ENCODE data around the gene BMP7.

DNA sequence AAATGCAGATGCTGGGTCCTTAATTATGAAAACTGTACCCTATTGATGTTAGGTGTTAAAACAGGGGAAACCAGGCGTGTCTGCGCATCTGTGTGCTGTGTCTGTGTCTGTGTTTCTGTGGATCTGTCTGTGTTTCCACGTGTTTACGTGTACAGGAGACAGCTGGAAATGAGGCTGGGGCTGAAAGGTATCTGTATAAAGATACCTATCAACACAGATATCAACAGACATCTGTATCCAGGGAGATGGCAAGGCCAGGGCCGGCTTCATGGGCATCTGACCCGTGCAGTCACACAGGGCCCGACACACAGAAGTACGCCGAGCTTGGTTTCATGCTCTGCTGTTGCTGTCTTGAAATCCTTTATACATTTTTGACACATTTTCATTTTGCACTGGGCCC is 48.6 kb downstream of the BMP7 start:
- TF ChIP-seq SP1 (IDR thresholded peaks at IDR 0.05; ENCODE audit: low read depth, low read length) (no peak), POLR2A (IDR thresholded peaks at IDR 0.05; ENCODE audit: control extremely low read depth in 1 of 2, low read depth in 2 of 2, low read length in 2 of 2) (no peak), JUND (IDR thresholded peaks at IDR 0.05; ENCODE audit: low read length) (no peak), TCF12 (IDR thresholded peaks at IDR 0.05; ENCODE audit: low read depth, low read length) (no peak), POLR2AphosphoS5 (IDR thresholded peaks at IDR 0.05; ENCODE audit: low read depth, low read length) (no peak), EZH2 (IDR thresholded peaks at IDR 0.05; ENCODE audit: low read depth, low read length, severe bottlenecking) (no peak), ZNF274 (IDR thresholded peaks at IDR 0.05; ENCODE audit: borderline replicate concordance, extremely low read depth, low read length) (no peak), TAF1 (IDR thresholded peaks at IDR 0.05; ENCODE audit: low read depth, low read length) (no peak), SUZ12 (IDR thresholded peaks at IDR 0.05; ENCODE audit: low read length) (no peak)
- TF ChIP-seq, protein P1, sequence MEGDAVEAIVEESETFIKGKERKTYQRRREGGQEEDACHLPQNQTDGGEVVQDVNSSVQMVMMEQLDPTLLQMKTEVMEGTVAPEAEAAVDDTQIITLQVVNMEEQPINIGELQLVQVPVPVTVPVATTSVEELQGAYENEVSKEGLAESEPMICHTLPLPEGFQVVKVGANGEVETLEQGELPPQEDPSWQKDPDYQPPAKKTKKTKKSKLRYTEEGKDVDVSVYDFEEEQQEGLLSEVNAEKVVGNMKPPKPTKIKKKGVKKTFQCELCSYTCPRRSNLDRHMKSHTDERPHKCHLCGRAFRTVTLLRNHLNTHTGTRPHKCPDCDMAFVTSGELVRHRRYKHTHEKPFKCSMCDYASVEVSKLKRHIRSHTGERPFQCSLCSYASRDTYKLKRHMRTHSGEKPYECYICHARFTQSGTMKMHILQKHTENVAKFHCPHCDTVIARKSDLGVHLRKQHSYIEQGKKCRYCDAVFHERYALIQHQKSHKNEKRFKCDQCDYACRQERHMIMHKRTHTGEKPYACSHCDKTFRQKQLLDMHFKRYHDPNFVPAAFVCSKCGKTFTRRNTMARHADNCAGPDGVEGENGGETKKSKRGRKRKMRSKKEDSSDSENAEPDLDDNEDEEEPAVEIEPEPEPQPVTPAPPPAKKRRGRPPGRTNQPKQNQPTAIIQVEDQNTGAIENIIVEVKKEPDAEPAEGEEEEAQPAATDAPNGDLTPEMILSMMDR (IDR thresholded peaks at IDR 0.05; ENCODE audit: control extremely low read depth in 1 of 3, insufficient read depth in 1 of 3, low read depth in 1 of 3, low read length in 3 of 3) = no peak
- TF ChIP-seq, protein P2, sequence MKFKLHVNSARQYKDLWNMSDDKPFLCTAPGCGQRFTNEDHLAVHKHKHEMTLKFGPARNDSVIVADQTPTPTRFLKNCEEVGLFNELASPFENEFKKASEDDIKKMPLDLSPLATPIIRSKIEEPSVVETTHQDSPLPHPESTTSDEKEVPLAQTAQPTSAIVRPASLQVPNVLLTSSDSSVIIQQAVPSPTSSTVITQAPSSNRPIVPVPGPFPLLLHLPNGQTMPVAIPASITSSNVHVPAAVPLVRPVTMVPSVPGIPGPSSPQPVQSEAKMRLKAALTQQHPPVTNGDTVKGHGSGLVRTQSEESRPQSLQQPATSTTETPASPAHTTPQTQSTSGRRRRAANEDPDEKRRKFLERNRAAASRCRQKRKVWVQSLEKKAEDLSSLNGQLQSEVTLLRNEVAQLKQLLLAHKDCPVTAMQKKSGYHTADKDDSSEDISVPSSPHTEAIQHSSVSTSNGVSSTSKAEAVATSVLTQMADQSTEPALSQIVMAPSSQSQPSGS (IDR thresholded peaks at IDR 0.05; ENCODE audit: low read length) = no peak

Measured in H1 (cell line).